ENCODE data around the gene ROBO4. TPM values are rescaled to one million over a fixed set of nuclear protein-coding genes. Genes with fewer than 3 reads are reported as not detected.

ROBO4 gene
- total RNA-seq, 1 donor from 2014 or later, result not detected

DNA sequence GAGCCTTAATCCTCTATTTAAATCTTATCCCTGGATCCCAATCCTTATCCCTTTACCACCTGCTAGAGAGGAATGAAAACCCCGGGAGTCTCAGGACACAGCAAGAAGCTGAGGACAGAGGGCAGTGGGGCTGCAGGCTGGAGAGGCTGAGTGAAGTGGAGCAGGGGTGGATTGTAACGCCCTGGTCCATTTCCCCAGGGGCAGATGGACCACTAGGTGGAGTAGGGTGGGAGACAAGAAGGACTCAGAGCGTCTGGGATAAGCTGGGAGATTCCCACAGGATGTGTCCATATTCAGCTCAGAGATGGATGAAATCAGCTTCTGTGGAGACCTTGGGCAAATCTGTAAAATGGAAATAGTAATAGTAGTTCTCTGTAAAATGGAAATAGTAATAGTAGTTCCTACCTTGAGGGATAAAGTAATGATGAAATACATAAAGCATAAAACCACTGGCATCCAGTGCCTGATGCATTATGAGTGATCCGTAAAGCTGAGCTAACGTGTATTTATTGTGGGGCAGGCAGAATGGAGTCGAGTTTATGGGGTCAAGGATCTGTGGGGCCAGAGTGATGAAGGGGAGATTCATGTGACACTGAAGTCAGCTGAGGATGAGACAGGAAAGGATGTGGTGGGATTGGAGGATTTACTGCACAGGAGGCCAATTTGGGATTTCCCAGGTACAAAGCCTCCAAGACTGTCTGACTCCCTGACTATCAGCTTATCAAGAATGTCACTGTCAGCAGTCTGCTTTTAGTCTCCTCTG, 1.9 kb upstream of the ROBO4 start:
- Mint-ChIP-seq H3K4me1 (peaks cover 4% of the 10 kb centered on the region), H3K27ac (no peak overlapping the region)

GRCh38 chr11:124898711-124899110, 1.0 kb upstream of the ROBO4 start:
- peaks cover 4% of the 10 kb centered on the region for H3K4me1 Mint-ChIP-seq
- no peak overlapping the region for H3K27ac Mint-ChIP-seq
- intact Hi-C loops (cut with micrococcal nuclease), result no loop called here
- DNase-seq, result no peak
- no peaks in the 10 kb centered on the region for H3K9me3 Mint-ChIP-seq
- no peak overlapping the region for H3K4me3 Mint-ChIP-seq
- H3K36me3 Mint-ChIP-seq (ENCODE audit: low read depth), result no peaks in the 10 kb centered on the region
- peaks cover 30% of the 10 kb centered on the region for H3K27me3 Mint-ChIP-seq

More for the DNA sequence above, 1.9 kb upstream of the ROBO4 start:
- H3K36me3 Mint-ChIP-seq (ENCODE audit: low read depth), result no peaks in the 10 kb centered on the region
- no peaks in the 10 kb centered on the region for H3K9me3 Mint-ChIP-seq
- H3K4me3 Mint-ChIP-seq, result no peak overlapping the region
- intact Hi-C loops (cut with micrococcal nuclease), result no loop called here
- H3K27me3 Mint-ChIP-seq, result peaks cover 33% of the 10 kb centered on the region
- DNase-seq, result no peak

DNA sequence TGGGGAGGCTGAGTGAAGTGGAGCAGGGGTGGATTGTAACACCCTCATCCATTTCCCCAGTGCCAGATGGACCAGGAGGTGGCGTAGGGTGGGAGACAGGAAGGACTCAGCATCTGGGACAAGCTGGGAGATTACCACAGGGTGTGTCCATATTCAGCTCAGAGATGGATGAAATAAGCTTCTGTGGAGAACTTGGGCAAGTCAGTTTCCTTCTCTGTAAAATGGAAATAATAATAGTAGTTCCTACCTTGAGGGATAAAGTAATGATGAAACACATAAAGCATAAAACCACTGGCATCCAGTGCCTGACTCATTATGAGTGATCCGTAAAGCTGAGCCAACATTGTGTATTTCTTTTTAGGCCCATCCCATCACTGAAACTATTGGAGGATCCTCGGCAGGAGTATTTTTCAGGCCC, 607 bp upstream of the ROBO4 start:
- H3K4me1 Mint-ChIP-seq, result peaks cover 4% of the 10 kb centered on the region
- no peak for DNase-seq
- H3K27me3 Mint-ChIP-seq, result peaks cover 27% of the 10 kb centered on the region
- no peak overlapping the region for H3K27ac Mint-ChIP-seq
- no peaks in the 10 kb centered on the region for H3K9me3 Mint-ChIP-seq
- intact Hi-C loops (cut with micrococcal nuclease), result no loop called here
- H3K36me3 Mint-ChIP-seq (ENCODE audit: low read depth), result no peaks in the 10 kb centered on the region
- H3K4me3 Mint-ChIP-seq, result no peak overlapping the region

GRCh38 chr11:124896821-124897391, 759 bp downstream of the ROBO4 start:
- H3K27me3 Mint-ChIP-seq, result peaks cover 23% of the 10 kb centered on the region
- H3K4me1 Mint-ChIP-seq, result peaks cover 4% of the 10 kb centered on the region
- H3K9me3 Mint-ChIP-seq, result no peaks in the 10 kb centered on the region
- intact Hi-C loops (cut with micrococcal nuclease), result no loop called here
- no peak overlapping the region for H3K4me3 Mint-ChIP-seq
- DNase-seq, result no peak
- no peaks in the 10 kb centered on the region for H3K36me3 Mint-ChIP-seq (ENCODE audit: low read depth)
- no peak overlapping the region for H3K27ac Mint-ChIP-seq

DNA sequence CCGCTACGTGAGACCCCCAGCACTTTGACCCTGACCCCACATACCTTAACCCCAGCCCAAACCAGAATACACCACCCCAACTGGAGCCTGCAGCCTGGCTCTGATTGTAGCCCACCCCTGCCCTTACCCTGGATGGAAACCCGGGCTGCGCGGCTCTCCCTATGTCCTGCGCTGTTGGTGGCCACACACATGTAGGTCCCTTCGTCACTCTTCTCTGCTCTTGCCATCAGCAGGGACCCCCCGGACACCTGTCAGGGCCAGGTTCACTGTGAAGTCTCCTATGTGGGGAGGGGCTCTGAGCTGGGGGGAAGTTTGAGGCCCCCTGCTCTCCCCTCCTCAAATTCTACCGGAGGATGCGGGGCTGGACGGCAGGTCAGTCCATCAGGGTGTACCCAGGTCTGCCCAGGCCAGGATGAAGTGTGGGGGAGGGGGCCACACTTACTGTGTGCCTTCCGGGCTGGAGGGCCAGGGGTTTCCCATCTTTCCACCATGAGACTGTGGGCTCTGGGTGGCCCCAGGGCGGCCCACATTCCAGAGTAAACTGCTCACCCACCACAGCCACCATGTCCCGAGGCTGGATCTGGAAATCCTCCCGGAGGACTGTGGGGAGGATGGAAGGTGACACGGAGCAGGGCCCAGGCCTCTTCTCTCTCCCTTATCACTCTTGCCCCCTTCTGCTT, 1.5 kb downstream of the ROBO4 start:
- DNase-seq, result no peak
- Mint-ChIP-seq H3K4me1 (peaks cover 4% of the 10 kb centered on the region), H3K27me3 (peaks cover 17% of the 10 kb centered on the region), H3K9me3 (no peaks in the 10 kb centered on the region), H3K4me3 (no peak overlapping the region), H3K27ac (no peak overlapping the region), H3K36me3 (ENCODE audit: low read depth) (no peaks in the 10 kb centered on the region)
- intact Hi-C loops (cut with micrococcal nuclease), result no loop called here

DNA sequence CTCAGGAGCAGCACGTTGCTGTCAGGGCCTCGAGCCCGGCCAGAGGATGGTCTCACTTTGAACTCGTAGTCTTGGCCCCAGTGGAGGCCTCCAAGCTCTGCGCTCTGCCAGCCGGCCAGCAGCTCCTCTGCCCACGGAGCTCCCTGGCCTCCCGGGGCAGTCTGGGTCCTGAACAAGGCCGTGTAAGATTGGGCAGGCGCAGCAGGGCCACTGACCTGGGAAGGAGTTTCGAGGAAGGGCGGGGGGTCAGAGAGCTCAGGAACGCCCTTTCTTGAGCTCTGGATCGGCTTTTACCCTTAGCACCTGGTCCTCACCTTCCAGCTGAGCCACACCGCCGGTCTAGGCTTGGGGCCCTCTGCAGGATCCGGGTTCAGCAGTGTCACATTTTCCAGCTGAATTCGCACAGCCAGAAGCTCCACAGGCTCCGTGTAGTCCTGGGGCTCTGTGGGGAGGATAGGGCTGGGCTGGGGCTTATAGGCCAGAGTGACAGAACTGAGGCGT, 2.1 kb downstream of the ROBO4 start:
- intact Hi-C loops (cut with micrococcal nuclease), result no loop called here
- peaks cover 4% of the 10 kb centered on the region for H3K4me1 Mint-ChIP-seq
- no peaks in the 10 kb centered on the region for H3K36me3 Mint-ChIP-seq (ENCODE audit: low read depth)

DNA sequence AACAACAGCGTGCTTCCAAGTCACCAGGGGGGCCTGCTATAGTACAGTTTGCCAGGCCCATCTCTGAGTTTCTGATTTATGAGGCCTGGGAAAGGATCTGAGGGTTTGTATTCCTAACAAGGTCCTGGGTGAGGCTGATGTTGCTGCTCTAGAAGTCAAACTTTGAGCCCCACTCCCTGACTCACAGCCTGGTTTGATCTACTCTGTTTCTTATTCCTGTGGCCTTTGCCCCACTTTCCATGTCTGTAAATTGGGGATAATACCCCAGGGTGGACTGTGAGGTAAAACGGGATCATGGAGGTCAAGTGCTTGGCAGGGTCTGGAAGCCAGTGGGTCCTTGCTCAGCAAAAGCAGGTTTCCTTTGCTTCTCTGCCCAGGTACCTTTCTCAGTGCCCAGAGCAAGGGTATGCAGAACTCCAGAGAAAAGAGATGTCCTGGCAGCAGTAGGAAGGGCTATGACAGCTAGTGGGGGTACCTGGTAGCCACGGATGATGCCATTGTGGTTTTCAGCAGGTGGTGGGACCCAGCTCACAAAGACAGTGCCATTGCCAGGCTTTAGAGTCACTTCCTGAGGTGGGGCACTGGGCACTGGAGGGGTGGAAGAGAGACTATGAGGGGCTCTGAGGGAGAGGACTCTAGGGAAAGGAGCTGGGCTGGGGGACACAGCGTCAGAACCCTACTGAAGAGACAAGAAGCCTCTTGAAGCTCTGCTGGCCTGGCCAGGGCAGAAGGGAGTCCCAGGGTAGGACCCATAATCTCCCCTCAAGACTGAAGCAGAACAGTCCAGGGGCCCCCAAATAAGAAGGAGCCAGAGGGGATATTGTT, 2.8 kb downstream of the ROBO4 start:
- no peak overlapping the region for H3K27ac Mint-ChIP-seq
- DNase-seq, result no peak
- peaks cover 4% of the 10 kb centered on the region for H3K4me1 Mint-ChIP-seq
- H3K36me3 Mint-ChIP-seq (ENCODE audit: low read depth), result no peaks in the 10 kb centered on the region
- peaks cover 8% of the 10 kb centered on the region for H3K27me3 Mint-ChIP-seq
- intact Hi-C loops (cut with micrococcal nuclease), result no loop called here
- H3K4me3 Mint-ChIP-seq, result no peak overlapping the region
- H3K9me3 Mint-ChIP-seq, result no peaks in the 10 kb centered on the region

More for the DNA sequence above, 2.1 kb downstream of the ROBO4 start:
- no peak for DNase-seq
- Mint-ChIP-seq H3K27ac (no peak overlapping the region), H3K9me3 (no peaks in the 10 kb centered on the region), H3K27me3 (peaks cover 11% of the 10 kb centered on the region), H3K4me3 (no peak overlapping the region)

DNA sequence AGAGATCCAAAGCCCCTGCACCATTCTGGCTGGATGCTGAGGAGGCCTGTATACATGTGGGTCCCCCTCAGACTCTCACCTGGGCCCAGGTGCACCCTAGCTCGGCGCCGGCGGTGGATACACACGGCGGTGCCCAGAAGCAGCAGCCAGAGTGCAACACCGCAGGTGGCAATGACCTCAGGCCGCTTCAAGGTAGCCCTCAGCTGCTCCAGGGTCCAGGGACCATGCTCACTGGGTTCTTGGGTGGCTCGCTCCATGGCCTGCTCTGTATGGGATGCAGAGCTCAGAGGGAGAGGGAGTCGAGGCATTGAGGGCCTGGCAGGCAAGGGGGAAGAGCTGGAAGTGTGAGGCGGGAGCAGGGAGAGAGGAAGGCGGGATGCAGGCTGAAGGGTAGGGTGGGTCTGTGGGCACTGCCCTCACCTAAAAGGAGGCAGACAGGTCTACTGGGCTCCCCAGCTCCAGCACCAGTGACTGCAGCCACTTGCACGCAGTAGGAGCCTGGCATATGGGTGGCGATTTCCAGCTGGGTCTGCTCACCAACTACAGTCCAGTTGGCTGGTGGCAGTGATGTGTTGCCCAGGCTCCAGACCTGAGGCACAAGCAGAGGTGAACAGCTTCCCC, 3.8 kb downstream of the ROBO4 start:
- DNase-seq, result no peak
- Mint-ChIP-seq H3K36me3 (ENCODE audit: low read depth) (no peaks in the 10 kb centered on the region), H3K4me1 (peaks cover 4% of the 10 kb centered on the region), H3K27ac (no peak overlapping the region), H3K27me3 (peaks cover 6% of the 10 kb centered on the region), H3K9me3 (no peaks in the 10 kb centered on the region), H3K4me3 (no peak overlapping the region)
- intact Hi-C loops (cut with micrococcal nuclease), result no loop called here

DNA sequence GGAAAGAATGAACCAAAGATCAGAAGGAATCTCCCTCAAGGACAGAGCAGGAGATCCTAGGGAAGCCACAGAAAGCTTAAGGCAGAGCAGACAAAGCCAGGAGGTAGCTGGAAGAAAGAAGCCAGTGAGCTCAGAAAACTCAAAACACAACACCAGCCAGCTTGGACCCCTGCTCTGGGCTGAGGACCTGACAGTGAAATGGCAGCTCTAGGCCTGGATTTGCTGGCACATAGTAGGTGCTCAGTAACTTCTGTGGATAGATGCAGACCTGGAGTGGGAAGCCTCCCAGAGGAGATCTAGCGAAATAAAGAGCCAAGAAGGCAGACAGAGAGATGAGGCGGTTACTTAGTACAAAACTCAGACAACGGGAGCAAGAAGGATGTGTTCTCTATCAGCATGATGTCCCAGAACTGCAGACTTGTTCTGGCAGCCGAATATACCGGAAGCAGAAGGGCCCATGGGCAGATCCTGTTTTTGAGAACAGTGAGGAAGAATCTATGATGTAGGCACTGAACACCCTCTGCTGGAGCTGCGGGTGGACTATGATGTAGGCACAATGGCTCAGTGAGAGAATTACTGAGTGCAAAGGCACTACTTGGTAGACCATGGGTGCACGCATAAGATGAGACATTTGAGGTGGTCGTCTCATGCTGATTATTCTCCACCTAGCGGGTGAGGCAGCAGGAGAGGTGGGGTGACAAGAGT, 4.8 kb downstream of the ROBO4 start:
- DNase-seq, result no peak
- Mint-ChIP-seq H3K9me3 (no peaks in the 10 kb centered on the region), H3K27ac (no peak overlapping the region), H3K4me3 (no peak overlapping the region), H3K4me1 (peaks cover 4% of the 10 kb centered on the region), H3K27me3 (peaks cover 12% of the 10 kb centered on the region), H3K36me3 (ENCODE audit: low read depth) (no peaks in the 10 kb centered on the region)
- intact Hi-C loops (cut with micrococcal nuclease), result no loop called here

- Mint-ChIP-seq H3K27me3 (peaks cover 12% of the 10 kb centered on the region), H3K4me3 (no peak overlapping the region), H3K27ac (no peak overlapping the region), H3K9me3 (no peaks in the 10 kb centered on the region), H3K36me3 (ENCODE audit: low read depth) (no peaks in the 10 kb centered on the region), H3K4me1 (no peaks in the 10 kb centered on the region)
- intact Hi-C loops (cut with micrococcal nuclease), result no loop called here
- no peak for DNase-seq
Measured at GRCh38 chr11:124892146-124892545, 5.5 kb downstream of the ROBO4 start.

DNA sequence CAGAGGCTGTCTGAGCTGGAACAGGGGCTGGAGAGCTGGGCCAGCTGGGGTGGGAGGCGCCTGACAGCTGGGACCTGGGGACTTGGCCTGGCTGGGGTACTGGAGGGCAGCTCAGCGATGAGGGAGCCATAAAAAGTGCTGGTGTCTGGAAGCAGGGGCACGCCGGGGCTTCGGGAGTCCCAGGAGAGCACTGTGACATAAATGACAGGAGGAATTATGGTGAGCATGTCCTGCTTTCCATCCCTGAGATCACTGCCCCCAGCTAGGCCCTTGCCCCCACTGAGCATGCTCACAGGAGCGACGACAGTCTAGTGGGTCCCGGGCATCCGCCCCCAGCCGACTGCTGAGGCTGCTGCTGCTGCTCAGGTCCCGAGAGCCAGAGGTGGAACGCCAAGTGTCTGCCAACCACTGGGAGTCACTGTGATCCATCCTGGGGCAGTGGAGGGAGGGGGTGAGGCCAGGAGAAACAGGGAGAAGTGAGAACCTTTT, 6.2 kb downstream of the ROBO4 start:
- no peaks in the 10 kb centered on the region for H3K36me3 Mint-ChIP-seq (ENCODE audit: low read depth)
- no peak for DNase-seq
- H3K4me1 Mint-ChIP-seq, result no peaks in the 10 kb centered on the region
- no peak overlapping the region for H3K27ac Mint-ChIP-seq
- intact Hi-C loops (cut with micrococcal nuclease), result no loop called here
- peaks cover 13% of the 10 kb centered on the region for H3K27me3 Mint-ChIP-seq
- H3K4me3 Mint-ChIP-seq, result no peak overlapping the region
- no peaks in the 10 kb centered on the region for H3K9me3 Mint-ChIP-seq

- H3K4me1 Mint-ChIP-seq, result no peaks in the 10 kb centered on the region
- peaks cover 15% of the 10 kb centered on the region for H3K27me3 Mint-ChIP-seq
- no peaks in the 10 kb centered on the region for H3K9me3 Mint-ChIP-seq
- no peak overlapping the region for H3K27ac Mint-ChIP-seq
- no peaks in the 10 kb centered on the region for H3K36me3 Mint-ChIP-seq (ENCODE audit: low read depth)
- H3K4me3 Mint-ChIP-seq, result no peak overlapping the region
- intact Hi-C loops (cut with micrococcal nuclease), result no loop called here
- no peak for DNase-seq
Measured at GRCh38 chr11:124890683-124891372, 6.8 kb downstream of the ROBO4 start.
